GM18909 (cell line): ENCODE data around the gene BEST2.

Experiments
- ATAC-seq: cut with Tn5 transposase; IDR thresholded peaks from one replicate; pipeline ENCODE4 v1.9.1; 2021; ENCODE audit warnings: mild to moderate bottlenecking; ENCODE audit not compliant: unreplicated experiment, poor library complexity

The BEST2 gene

DNA sequence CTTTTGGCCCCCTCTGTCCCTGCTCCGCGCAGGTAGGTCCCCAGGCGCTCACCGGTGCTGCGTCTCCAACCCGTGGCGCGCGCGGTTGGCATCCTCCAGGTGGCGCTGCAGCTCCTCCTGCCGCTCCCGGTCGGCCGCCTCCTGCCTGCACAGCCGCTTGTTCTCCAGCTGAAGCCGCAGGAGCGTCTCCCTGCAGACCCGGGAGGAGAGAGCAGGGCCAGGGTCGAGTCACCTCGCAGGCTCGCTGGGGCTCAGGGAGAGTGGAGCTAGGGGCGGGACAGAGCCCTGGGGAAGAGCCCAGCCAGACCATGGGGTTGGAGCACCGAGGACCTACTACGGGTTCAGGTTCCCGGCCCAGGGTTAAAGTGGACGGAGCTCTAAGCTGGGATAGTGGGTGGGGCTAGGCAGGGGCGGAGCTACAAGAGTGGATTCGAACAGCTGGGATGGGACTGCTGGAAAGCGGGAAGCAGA, 14.5 kb downstream of the BEST2 start:
- no peak for ATAC-seq

DNA sequence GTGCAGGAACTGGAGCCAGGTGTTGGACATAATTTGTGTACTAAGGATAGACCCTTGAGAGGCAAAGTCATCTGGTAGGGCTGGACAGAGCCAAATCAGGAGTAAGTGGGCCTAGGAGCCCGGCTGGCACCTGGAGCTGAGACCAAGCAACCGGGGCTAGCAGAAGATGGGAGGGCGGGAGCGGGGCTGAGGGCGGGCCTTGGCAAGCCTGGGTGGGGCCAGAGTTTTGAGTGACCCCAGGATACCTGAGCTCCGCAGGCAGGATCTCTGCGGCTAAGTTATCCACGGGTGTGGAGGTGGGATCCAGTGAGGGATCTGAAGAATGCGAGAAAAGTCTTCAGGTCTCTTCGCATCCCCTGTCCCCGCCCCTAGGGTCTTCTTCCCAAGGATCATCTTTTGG, 15.6 kb downstream of the BEST2 start:
- no peak for ATAC-seq

DNA sequence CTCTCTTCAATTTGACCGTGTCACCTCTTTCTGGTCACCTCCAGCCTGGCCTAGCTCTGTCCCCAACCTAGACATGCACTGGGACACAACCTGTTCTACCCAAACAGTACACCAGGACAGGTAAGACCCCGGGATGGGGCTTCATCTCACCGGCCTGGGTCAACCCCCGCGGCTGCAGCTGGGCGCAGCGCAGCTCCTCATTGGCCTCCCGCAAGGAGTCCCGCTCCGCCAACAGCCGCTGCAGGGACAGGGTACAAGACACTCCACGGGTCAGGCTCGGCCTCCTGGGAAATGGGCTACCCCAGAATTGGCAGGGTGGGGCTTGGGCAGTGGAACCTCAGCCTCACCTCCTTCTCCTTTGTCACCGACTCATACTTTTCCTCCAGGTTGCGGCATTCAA, 16.1 kb downstream of the BEST2 start:
- ATAC-seq = no peak

DNA sequence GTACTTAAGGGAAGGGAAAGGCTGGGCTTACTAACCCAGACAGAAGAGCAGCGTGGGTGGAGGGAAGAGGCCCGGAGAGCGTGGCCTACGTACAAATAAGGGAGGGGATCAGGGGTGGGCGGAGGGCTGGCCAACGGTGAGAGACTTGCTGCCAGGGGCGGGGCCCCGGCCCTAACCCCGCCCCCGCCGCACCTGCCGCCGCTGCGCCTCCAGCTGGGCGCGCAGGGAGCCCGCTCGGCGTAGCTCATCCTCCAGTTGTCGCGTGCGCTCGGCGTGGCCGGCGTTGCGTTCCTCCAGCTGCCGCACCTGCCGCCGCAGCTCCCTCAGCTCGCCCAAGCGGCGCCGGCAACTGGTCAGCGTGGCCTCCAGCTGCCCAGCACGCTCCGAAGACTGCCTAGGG, 18.1 kb downstream of the BEST2 start:
- no peak for ATAC-seq

DNA sequence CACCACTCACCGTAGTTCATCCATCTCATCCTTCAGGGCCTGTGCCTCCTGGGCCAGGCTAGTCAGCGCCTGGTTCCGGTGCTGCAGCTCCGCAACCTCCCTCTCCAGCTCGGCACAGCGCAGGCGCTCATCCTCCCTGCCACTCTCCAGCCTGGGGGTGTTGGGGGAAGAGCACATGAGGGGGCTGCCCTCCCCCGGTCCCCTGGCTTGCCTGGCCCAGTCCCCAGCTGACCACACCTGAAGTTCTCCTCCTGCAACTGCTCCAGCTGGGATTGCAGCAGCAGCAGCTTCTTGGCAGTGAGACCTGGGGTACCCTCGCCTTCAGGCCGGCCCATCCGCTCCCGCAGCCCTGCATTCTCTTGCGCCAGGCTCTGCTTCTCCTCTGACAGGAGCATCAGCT, 19.3 kb downstream of the BEST2 start:
- no peak for ATAC-seq

DNA sequence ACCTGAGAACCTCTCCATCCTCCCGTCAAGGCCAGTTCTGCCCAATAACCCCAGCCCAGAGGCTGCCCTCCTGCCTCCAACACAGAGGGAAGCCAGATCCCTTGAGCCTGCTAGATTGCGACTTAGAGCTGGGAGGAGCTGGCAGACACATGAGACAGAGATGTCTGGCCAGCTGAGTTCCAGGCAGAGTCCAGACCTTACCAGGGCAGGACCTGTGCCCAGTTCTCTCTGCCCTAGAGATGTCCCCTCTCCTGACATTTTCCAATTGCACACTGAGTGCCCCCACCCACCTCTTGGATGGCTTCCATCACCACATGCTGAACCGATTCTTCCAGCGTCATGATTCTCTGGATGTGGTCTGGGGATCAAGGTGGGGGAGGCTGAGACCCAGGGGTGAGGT, 20.7 kb downstream of the BEST2 start:
- no peak for ATAC-seq

DNA sequence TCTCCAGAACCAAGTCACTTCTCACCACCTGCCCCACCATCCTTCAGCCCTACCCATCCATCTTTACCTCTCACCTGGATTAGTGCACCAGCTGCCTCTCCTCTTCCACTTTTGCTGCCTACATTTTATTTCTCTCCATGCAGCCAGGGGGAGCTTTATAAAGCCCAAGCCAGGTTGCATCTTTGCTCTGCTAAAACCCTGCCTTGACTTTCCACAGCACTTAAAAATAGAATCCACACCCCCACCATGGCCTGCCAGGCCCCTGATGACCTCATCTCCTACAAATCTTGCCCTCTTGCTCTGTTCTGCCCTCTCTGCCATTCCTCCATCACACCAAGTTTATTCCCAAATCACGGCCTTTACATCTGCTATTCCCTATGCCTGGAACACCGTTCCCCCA, 22.0 kb downstream of the BEST2 start:
- no peak for ATAC-seq

DNA sequence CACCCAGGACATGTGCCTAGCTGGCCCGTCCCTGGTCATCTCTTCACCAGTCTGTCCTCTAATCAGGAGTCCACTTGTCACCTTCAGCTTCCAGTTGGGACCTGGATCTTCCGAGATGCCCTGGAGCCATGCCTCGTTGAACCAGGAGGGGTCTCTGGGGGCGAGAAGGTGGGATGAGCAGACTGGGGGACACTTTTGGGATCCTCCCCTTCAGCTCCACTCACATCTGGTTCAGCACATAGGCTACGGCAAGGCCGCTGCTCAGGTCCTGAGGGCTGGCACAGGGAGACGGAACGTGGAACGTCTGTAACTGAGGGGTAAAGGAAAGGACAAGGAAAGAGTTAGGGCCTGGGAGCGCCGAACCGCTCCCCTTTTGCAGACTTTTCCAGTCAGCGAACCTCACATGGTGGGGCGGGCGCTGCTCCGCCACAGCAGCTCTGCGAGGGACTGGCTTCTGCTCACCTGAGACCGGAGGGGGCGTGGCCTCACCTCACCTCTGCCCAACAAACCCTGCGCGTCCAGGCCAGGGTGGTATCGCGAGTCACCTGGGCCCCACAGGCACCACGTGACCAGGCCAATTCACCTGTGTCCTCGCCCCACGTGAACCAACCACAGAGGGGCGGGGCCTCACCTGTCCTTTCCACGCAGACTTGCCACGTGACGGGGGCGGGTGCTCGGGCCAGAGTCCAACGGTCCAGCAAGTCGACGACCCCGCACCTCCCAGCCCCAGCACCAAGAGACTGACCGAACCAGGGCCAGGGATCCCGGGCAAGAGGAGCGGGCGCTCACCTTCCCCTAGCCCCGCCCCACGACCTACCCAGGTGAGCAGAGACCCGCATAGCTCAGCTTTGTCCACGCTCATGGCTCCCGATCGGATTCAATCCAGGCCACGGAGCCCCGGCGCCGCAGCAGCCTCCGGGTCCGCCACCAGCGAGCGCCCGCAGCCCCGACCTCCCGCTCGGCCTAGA, 23.3 kb downstream of the BEST2 start, which contains the start of gene HOOK2:
HOOK2 (minus strand) TSS at position 965 of the 968 bp plus-strand sequence; CDS start at position 862, 103 bp downstream.
- ATAC-seq = no peak

DNA sequence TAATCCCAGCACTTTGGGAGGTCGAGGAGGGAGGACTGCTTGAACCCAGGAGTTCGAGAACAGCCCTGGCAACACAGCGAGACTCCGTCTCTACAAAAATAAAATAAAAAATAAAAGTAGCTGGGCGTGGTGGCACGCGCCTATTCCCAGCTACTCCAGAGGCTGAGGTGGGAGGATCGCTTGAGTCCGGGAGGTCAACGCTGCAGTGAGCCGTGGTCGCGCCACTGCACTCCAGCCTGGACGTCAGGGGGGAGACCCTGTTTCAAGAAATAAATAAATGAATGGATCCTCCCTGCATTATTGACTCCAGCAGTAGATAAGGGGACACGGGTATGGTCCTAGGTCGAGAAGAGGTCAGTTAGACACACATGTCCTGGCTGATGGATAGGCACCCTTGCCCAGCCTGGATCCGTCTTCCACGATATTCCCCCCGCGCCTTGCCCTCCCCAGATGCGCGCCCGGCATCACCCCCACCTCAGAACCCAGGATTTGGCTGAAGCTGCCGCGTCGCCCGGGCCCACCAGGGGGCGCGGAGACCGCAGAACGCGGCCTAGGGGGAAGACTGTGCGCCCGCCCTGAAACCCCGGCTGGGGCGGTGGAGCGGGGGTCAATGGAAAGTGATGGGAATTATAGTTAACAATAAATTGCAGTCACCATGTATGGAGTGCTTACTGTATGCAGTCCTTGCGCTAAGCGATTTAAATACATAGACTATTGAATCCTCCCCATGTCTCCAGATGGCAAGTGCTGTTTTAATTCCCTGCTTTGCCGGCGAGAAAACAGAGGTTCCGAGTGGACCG, 25.8 kb downstream of the BEST2 start:
- peak; percentile 40 for ATAC-seq

DNA sequence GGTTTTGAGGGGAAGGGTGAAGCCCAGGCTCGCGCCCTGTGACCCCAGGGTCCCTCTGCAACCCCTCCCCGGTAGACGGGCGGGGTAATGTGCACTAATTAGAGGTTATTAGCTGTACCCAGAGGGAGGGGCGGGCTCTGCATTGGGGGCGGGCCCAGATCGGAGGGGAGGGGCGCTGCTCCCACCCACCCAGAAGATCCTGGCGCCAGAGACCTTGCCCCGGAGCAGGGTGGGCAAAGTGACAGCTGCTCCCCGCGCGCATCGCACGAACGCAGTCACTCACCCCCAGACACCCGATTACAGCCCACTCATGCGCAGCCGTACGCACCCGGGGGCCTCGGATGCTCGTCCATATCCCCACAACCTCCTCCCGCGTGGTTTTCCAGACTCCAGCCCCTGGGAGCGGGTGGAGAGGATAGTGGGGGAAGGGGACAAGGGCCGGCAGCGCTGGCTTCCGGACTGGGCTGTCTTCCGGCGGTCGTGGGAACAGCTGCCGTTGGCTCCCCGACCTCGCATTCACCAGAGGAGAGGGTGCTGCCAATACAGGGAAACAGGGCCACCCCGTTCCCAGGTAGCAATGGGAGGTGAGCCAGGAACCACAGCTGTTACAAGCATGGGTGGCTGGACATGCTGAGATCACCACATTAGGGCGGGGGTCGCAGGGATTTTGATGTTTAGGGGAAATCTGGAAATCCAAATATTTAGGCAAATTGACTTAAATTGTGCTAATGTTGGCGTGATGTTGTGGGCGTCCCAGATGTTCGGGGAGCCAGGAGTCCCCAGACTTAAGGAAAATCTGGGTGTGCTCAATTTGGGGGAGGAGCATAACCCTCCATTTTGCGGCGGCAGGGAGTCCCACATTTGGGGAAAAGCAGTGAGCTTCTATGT, 26.7 kb downstream of the BEST2 start:
- ATAC-seq = peak; percentile 18

DNA sequence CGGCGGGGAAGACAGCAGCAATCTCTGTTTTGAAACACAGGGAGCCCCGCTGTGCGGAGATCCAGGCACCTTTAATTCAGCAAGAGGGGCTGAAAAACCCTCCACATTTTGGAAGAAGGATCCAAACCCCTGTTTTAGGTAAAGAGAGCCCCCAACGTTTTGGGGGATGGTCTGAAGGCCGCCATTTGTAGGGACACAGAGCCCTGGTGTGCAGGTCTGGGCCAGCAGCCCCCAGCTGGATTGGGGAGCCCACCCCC, 27.2 kb downstream of the BEST2 start:
- no peak for ATAC-seq

DNA sequence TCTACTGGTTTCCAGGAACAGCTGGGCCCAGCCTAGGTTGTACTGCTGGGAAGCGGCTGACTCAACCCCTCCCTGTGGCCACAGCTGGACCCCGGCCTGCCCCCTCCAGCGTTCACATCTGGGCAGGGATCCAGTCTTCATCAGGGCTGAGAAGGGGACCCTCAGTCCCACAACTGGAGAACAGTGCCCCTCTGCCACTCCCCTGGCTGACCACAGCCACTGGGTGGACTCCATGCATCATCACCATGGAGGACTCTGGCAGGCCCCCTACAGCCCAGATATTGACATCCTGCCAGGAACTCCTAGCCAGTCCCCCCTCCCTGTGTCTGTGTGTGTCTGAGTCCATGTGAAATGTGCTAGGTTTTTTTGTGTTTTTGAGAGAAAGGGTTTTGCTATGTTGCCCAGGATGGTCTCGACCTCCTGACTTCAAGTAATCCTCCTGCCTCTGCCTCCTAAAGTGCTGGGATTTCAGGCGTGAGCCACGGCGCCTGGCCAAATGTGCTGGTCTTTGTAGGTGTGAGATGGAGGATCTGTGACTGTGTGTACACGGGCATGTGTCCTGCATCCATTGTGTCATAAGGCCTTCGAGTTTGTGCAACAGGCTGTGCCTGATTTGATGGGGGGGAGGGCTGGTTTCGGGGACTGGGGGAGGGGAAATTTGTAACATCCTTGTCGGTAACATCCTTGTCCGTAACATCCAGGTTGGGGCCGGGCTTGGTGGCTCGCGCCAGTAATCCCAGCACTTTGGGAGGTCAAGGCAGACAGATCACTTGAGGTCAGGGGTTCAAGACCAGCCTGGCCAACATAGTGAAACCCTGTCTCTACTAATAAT, 27.8 kb downstream of the BEST2 start:
- no peak for ATAC-seq

DNA sequence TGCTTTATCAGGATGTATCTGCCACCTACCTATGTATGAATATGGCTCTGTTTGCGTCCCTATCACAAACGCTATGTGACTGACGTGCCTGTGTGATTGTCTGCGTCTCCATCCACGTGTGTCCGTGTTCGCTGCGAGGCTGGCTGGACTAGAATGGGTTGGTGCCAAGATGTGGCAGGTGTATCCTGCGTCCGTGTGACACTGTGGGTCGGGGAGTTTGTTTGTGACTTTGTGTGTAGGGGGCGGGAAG, 30.5 kb downstream of the BEST2 start:
- ATAC-seq = no peak

DNA sequence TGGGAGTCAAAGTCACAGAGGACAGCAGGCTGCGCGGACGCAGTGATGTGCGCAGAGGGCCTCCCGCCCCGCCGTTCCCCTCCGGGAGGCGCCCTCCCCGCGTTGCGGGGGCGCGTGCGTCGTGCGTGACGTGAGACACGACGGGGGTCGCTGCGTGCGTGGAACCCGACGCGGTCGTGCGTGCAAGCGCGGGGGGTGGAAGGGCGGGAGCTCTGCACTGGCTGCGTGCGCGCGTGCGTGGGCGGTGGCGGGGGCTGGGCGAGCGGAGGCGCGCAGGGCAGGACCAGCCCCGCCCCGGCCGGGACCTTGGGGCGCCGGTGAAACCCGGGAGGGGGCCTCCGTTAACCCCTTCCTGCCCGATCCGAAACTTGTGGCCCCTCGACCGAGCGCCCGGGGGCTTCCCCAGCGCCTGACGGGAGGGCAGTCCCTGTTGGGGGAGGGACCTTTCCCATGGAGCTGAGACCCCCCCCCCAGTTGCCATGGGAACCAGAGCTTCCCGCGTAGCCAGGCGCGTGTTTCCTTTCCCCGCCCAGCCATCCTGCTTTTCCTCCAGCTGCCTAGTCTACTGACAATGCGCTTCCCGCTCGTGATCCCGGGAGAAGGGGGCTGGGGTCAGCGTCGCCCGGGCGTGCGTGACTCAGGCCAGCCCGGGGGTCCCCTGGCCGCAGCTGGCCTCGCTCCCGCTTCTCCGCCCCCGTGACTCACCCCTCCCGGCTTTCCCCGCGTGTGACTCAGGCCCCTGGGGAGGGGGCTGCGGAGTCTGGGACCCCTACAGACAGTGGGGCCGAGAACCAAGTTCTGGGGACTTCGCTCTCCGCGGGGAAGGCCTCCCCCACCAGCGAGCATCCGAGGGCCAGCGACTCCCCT, 31.1 kb downstream of the BEST2 start:
- ATAC-seq = peak; percentile 40

DNA sequence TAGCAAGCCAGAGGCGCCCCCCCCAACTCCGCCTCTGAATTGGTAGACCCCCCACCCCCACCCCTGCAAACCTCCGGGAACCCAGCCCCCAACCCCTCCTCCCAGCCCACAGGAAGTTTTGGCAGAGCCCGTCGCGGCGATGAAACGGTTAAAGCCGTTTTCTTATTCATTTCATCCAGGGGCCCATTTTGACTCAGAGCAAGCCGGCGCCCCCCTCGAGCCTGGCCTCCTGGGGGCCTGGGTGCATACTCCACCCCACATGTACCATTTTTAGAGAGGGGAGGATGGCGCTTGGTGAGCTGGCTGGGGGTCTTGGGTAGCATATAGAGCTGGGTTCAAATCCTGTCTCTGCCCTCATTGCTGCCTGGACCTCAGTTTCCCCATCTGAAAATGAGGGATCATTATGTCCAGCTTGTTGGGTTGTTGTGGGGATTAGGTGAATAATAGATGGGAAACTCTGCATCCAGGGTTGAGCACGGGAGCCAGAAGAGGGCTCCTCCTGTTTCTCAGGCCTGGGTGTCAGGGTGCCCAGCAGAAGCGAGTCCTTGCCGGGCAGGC, 31.8 kb downstream of the BEST2 start:
- ATAC-seq = no peak

DNA sequence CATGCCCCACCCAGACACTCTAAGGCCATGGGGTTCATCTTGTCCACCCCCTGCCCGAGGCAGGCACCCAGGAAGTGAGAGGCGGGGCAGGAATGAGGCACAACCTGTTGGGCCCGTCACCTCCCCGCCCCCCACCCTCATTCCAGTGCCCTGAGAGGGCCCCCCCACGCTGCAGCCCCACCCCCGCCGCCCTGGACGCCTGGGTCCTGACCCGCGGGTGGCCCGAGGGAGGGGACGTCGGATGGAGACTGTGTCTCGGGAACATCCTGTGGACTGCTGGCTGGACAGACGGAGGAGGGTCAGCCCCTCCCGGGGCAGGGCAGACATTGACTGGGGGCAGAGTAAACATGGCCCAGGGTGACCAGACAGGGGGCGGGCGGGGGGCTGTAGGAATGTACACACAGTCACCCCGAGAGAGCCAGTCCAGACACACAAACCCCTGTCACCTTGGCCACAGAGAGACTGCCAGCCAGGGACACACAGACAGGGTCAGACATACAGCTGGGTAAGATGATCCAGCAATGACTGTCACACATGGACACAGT, 32.3 kb downstream of the BEST2 start:
- ATAC-seq = no peak

DNA sequence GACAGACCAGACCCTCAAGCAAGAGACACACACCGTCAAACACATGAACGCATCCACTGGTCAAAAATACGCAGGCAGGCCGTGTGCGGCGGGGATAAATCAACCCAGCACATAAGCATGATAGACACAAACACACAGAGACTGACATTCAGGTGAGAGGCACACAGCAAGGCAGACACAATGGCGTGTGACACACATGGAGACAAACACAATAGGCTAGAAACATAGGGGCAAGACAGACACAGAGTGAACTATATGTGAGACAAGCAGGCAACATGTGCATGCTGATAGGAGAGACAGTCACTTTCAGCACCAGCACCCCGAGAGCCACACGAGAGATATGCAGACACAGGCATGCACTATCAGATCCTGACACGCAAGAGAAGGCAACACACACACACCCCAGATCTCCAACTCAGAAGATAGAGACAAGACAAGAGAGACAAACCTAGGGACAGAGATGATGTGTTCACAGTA, 32.8 kb downstream of the BEST2 start:
- no peak for ATAC-seq

DNA sequence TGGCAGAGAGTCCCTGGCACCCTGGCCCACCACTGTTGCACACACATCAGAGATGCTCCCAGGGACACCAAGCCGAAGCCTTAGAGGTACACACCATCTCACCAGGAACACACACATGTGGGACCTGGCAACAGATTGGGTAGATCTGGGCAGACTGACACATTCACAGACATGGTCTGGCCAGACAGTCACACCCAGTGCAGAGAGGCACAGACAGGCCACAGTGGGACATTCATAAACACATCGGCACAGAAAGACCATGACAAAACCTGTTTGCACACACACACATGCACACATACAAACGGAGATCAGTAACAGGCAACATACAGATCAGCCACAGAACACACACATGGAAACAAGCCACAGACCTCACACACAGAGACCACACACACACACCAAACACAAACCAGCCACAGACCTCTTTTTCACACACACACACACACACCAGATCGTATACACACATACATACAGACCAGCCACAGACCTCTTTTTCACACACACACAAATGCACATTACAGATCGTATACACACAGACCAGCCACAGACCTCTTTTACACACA, 33.4 kb downstream of the BEST2 start:
- ATAC-seq = no peak
